Measurements from ENCODE around the gene BCO2. TPM values are rescaled to one million over a fixed set of nuclear protein-coding genes. Genes with fewer than 3 reads are reported as not detected.
"Not testable (repeated sequence)": the region's sequence is repeated elsewhere in the genome, so short reads cannot be mapped to it uniquely, and the experiment has no call there.

BCO2 gene
- total RNA-seq, 1 donor from 2014 or later: 1.9 TPM

- no peak for DNase-seq (ENCODE audit: extremely low read depth, low read depth, low spot score)
Observed at GRCh38 chr11:112166562-112166961, 8.8 kb upstream of the BCO2 start.

- DNase-seq (ENCODE audit: extremely low read depth, low read depth, low spot score): no peak
Observed at GRCh38 chr11:112167145-112167544, 8.2 kb upstream of the BCO2 start, which contains the start of gene TEX12. Gene TEX12 (plus strand): TSS chr11:112167372. CDS start chr11:112169269, 1,897 bp downstream.

- no peak for DNase-seq (ENCODE audit: extremely low read depth, low read depth, low spot score)
Observed at GRCh38 chr11:112172362-112172994, 2.8 kb upstream of the BCO2 start.

GRCh38 chr11:112173152-112173551 lies 2.2 kb upstream of the BCO2 start:
- no peak for DNase-seq (ENCODE audit: extremely low read depth, low read depth, low spot score)

GRCh38 chr11:112175599-112175952 lies 264 bp downstream of the BCO2 start:
- DNase-seq (ENCODE audit: extremely low read depth, low read depth, low spot score): no peak

GRCh38 chr11:112176077-112176476 lies 765 bp downstream of the BCO2 start:
- DNase-seq (ENCODE audit: extremely low read depth, low read depth, low spot score): no peak

GRCh38 chr11:112177589-112177988 lies 2.3 kb downstream of the BCO2 start:
- no peak for DNase-seq (ENCODE audit: extremely low read depth, low read depth, low spot score)

- DNase-seq (ENCODE audit: extremely low read depth, low read depth, low spot score): no peak
Observed at GRCh38 chr11:112178428-112178827, 3.1 kb downstream of the BCO2 start.

- DNase-seq (ENCODE audit: extremely low read depth, low read depth, low spot score): no peak
Observed at GRCh38 chr11:112178936-112179335, 3.6 kb downstream of the BCO2 start.

GRCh38 chr11:112179601-112180000 lies 4.3 kb downstream of the BCO2 start:
- no peak for DNase-seq (ENCODE audit: extremely low read depth, low read depth, low spot score)

- no peak for DNase-seq (ENCODE audit: extremely low read depth, low read depth, low spot score)
Observed at GRCh38 chr11:112182867-112183266, 7.6 kb downstream of the BCO2 start.

GRCh38 chr11:112185883-112186282 lies 10.6 kb downstream of the BCO2 start:
- DNase-seq (ENCODE audit: extremely low read depth, low read depth, low spot score): no peak

- no peak for DNase-seq (ENCODE audit: extremely low read depth, low read depth, low spot score)
Observed at GRCh38 chr11:112186304-112186703, 11.0 kb downstream of the BCO2 start.

- DNase-seq (ENCODE audit: extremely low read depth, low read depth, low spot score): not testable (repeated sequence)
Observed at GRCh38 chr11:112195113-112195512, 19.8 kb downstream of the BCO2 start.

GRCh38 chr11:112195951-112196351 lies 20.6 kb downstream of the BCO2 start:
- DNase-seq (ENCODE audit: extremely low read depth, low read depth, low spot score): no peak

- no peak for DNase-seq (ENCODE audit: extremely low read depth, low read depth, low spot score)
Observed at GRCh38 chr11:112196519-112197087, 21.3 kb downstream of the BCO2 start.

GRCh38 chr11:112199101-112199500 lies 23.8 kb downstream of the BCO2 start:
- DNase-seq (ENCODE audit: extremely low read depth, low read depth, low spot score): not testable (repeated sequence)

GRCh38 chr11:112200252-112200651 lies 24.9 kb downstream of the BCO2 start:
- no peak for DNase-seq (ENCODE audit: extremely low read depth, low read depth, low spot score)

- no peak for DNase-seq (ENCODE audit: extremely low read depth, low read depth, low spot score)
Observed at GRCh38 chr11:112206071-112206470, 30.8 kb downstream of the BCO2 start.

GRCh38 chr11:112210890-112211289 lies 35.6 kb downstream of the BCO2 start:
- no peak for DNase-seq (ENCODE audit: extremely low read depth, low read depth, low spot score)

GRCh38 chr11:112211536-112211935 lies 36.2 kb downstream of the BCO2 start:
- no peak for DNase-seq (ENCODE audit: extremely low read depth, low read depth, low spot score)

GRCh38 chr11:112212290-112212689 lies 37.0 kb downstream of the BCO2 start:
- no peak for DNase-seq (ENCODE audit: extremely low read depth, low read depth, low spot score)

GRCh38 chr11:112212710-112213109 lies 37.4 kb downstream of the BCO2 start:
- no peak for DNase-seq (ENCODE audit: extremely low read depth, low read depth, low spot score)
